Measurements from ENCODE around the gene TUBGCP6. TPM values are rescaled to one million over a fixed set of nuclear protein-coding genes. Genes with fewer than 3 reads are reported as not detected.

Gene TUBGCP6
- polyA plus RNA-seq, 12 donors = 18.2 to 36.0 (median 28.9) TPM; not detected in 1

DNA sequence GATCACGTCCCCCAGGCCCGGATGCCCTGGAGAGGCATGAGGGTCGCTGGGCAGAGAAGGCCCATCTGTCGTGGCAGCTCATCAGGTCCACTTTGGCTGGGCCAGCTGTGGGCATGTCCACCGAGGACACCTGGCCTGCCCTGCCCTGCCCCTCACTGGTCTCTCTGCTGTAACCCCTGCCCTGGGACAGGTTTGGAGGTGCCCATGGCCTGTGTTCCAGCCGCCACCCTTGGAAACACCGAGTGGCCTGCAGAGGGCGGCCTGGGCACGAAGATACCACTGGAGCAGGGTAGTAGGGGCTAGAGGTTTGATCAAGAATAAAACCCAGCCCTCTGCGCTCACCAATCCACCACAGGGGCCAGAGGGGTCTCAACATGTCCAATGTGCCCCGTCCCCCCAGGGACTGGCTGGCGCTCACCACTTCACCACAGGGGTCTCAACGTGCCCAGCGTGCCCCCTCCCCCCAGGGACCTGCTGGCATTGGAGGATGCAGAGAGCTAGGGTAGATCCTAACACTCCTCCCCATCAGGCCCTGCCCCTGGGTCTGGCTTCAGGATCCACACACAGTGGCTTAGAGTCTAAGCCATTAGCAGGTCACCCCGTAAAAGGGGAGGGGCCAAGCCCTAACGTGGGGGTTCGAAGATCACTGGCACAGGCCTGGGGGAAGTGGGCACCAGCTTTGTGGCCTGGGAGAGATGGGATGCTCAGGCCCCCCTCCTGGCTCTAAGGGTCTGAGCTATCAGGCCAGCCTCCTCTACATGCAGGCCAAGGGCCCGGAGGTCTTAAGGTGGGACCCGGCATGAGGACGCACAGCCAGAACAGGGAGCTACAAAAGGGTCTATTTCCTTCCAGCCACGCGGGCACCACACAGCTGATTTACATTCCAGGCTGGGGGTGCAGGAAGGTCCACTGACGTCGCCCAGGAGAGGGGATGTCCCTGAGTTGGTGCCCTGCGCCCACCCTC, 7.5 kb upstream of the TUBGCP6 start:
- DNase-seq = no peak

DNA sequence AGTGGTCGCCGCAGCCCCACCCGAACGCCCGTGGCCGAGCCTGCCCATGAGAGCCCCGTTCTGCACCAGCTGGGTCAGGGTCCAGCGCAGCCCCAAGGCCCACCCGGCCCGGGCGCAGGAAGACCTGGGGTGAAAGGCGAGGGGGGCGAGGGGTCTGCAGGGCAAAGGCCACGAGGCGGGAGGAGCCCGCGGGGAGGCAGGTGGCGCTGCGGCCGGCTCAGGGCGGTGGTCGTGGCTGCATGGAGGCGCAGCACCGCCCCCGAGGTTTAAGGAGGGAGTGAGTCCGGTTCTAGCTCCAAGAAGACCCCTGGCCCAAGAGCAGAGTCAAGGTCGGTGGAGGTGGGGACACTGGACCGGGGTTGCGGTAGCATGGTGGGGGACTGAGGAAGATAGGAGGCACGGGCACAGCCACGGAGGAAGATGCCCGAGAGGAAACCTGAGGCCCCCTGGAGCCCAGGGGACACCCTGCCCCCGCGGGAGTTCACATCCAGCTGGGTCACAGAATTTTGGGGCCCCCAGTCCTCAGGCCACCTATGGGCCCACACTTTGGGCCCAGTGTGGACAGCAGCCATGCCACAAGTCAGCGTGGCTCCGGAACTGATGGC, 6.8 kb upstream of the TUBGCP6 start:
- DNase-seq = no peak

DNA sequence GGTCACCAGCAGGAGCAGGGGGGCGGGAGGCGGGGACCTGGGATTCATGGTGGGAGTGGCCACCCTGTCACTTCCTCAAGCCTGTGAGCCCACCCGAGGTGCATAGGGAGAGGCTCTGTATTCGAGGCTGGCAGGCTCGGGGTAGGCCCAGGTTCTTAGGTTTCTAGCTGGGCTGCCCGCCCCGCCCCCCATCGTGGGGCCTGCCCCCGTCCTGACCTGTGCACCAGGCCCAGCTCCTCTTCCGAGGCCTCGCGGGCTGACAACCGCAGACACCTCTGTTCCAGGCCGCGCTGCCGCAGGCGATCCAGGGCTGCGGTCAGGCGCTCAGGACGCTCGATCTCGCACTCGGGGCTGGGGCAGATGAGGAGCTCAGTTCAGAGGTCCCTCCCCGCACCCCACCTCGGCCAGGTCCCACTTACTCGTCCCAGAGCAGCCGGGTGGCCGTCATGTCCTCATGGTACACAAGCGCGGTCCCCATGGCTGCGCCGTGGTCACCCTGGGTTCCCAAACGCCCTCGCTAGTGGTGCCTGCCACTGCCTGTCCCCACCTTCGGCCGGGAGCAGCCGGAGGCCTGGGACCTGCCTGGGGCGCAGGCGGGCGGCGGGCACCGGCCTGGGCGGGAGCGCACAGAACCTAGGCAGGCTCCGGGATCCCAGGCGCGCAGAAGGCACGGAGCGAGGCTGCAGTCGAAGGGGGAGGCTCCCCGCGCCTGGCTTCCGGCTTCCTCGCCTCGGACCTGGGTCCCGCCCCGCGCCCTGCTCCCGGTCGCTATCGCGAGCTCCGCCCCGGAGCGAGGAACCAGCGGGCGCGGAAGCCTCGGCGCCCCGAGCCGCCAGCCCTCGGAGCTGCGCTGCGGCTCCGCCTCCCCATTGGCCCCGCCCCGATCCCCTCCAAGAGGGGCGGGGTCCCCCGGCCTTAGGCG, 6.0 kb upstream of the TUBGCP6 start, which contains the start of gene HDAC10:
TSS of gene HDAC10 (minus strand) at position 711 of the 922 bp plus-strand sequence. CDS start at position 478, 233 bp downstream.
- DNase-seq = peak; percentile 68

DNA sequence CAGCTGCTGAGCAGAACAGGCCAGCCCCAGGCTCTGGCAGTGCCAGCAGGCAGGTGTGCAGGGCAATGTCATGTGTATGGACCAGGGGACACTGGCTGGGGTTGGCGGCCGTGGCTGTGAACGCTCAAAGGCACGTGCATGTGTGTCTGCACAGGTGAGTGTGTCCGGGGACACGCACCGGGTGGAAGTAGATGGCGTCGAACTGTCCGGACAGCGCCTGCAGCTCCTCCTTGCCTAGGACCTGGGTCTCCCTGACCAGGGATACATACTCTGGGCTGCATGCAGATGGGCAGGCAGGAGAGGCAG, 5.4 kb upstream of the TUBGCP6 start:
- no peak for DNase-seq

DNA sequence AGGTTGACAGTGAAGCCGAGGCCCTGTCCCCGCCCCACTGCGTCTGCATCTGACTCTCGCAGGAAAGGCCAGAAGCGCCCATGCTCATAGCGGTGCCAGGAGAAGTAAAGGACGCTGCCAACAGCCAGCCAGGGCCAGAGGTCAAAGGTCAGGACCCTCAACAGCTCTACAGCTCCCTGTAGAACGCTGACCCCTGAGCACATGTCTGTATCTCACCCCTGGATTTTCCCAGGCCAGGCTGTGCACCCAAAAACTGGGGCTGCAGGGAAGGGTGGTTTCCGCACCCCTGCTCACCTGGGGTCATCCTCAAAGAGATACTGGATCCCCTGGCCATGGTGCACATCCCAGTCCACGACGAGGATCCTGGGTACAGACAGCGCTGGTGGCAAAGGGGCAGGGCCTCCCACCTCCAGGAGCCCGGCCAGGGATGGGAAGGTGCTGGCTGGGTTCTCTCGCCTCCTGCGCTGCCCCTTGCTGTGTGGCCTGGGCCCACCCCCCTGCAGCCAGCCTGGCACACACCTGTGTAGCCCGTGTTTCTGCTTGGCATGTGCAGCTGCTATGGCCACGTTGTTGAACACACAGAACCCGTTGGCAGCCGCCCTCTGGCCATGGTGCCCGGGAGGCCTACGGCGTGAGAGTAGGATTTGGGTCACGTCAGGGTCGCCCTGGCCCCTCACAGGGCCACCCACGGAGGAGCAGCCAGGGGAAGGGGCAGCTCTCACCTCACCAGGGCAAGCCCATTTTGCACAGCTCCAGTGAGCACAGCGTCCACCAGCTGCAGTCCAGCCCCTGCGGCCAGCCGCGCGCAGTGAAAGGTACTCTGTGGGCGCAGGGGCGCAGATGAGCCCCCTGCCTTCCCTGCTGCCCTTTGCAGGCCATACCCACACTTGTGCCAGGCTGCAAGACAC, 4.8 kb upstream of the TUBGCP6 start:
- no peak for DNase-seq

DNA sequence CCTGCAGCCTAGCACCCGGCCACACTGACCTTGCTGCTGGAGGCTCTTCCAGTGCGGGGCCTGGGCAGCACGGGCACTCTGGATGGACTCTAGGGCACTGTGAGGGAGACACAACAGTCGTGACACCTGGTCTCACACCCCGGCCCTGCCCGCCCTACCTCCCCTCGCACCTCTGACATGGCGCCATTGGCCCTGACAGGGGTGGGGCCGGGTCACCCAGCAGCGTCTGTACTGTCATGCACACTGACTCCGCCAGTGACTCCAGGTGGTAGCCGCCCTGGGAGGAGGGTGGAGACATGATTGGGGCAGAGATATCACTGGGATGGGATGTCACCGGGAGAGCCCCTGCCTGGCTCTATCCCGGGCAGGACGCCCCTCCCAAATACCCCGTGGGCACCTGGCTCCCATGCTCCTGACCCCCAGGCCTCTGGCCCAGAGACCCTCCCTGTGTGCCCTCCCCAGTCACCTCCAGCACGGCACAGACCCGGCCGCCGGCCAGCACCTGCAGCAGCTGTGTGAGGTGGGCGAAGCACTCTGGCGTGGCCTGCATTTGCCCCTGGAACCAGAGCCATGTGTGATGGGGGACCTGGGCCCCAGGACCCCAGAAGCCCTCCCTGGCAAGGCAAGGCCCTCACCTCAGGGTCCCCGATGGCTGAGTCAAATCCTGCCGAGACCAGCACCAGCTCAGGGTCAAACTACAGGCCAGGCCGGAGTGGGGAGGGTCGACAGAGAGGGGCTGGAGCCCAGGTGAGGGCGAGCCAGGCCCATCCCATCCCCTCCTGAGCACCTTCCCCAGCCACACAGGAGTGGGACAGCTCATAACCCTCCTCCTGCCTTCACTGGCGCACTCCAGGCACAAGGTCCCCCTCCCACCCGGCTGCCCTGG, 3.6 kb upstream of the TUBGCP6 start:
- no peak for DNase-seq

DNA sequence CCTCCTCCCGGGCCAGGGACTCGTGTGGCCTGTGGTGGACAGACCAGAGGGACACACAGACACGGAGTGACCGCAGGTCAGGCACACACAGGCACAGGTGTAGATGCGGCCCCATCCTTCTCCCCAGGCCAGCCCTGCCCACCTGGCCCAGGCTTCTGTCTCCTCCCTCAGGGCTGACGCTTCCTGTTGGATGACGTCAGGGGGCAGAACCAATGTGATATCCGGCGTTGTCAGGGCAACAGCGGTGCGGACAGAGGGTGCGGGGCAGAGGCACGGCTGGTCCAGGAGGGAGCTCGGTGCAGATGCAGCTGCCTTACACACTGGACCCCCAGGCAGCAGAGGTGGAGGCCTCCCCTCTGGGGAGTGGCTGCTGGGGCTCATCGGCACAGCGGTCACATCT, 2.9 kb upstream of the TUBGCP6 start:
- no peak for DNase-seq

DNA sequence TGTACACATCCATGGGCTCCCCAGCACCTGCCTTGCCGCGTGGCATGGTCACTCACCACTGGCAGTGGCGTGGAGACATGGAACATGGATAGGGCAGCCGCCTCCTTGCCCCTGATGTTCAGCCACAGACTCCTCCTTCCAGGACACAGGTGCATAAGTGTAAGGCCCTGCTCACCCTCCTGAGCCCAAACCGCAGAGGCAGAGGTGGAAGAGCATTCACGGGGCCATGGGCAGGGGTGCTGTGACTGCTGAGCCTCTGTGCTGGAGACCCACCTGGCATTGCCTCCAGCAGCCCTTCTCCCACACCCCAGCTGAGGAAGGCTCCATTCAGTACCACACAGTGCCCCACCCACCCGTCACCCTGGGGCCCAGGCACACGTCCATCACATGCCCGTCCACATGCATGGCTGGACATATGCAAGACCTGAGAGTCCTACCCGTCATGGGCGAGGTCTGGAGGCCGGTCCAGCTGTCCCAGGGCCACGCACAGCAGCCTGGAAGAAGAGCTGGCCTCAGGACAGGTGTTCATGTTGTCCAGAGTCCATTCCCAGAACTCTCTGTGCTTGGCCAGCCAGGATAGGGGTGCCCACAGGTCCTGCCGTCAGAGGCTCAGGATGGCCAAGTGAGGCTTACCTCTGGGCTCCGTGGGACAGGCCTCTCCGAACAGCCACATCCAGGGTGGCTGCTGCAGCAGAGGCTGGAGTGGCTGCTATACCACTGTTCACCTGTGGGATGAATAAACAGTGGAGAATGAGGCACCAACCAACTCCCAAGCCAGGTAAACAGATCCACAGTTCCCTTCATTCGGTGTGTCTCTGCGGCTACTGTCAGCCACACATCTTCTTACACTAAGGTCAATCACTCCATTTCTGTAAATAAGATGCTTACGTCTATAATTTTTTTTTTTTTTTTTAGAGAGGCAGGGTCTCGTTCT, 1.7 kb upstream of the TUBGCP6 start:
- DNase-seq = no peak

DNA sequence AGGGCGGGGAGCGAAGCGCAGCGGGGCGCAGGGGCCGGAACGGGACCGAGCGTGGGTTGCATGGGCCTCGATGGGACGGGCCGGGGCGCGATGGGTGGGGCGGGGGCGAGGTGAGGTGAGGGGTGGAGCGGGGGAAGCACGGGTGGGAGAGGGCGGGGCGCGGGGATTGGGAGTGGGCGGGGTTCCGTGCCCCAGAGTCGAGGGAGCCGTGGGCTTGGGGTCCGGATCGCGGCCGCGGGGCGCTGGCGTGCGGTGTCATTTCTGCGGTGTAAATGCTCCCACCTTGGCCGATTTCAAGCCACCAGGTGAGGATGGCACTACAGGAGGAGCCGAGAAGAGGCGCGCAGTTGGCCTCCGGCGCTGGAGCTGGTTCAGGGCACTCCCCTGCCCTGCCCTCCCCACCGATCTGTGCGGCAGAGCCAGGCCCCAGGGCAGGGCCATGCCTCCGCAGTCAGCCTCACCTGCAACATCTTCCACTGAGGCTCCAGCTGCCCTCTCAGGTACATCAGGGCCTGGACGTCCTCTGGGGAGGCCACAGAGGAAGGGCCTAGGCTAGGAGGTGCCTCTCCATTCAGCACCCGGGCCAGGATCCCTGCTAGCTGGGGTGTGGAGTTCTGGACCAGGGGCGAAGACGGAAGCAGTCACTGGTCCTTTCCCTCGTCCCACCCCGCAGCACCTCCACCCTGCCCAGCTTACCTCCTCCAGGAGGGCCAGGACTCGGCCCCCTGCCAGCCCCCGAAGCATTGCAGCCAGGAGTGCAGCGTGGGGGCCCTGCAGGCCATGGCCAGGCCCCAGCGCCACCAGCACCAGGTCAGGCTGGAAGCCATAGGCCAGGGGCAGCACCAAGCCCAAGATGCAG, 620 bp upstream of the TUBGCP6 start:
- no peak for DNase-seq

DNA sequence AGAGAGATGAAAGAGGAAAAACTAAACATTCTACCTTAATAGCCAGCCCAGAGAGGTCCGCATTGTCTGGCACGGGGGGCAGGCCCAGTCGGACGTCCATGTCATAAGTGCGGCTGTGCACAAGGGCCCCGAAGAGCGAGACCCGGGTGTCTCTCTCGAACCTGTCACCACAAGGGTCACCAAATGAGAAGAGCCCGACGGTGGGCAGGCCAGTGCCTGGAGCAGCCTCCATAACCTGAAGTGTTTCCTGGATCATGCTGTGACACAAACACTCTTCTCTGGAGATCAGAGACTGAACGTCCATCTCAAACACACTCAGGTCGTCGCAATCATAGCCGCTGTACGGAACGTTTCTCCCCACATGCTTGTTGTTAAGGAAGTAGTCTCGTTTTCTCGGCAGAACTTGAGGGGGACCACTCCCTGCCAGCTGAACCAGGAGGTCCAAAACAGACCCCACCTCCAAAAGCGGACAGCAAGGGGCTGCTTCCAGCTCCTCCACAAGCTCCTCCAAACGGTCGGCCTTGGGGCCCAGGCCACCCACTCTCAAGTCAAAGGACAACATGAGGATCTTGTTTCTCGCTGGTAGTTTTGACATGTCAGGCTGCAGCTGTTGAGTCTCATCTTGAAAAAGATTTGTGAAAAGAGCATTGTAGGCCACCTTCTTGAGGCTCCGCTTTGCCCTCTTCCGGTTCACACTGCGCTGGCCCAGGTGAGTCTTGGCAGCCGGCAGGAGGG, 971 bp downstream of the TUBGCP6 start:
- DNase-seq = no peak

DNA sequence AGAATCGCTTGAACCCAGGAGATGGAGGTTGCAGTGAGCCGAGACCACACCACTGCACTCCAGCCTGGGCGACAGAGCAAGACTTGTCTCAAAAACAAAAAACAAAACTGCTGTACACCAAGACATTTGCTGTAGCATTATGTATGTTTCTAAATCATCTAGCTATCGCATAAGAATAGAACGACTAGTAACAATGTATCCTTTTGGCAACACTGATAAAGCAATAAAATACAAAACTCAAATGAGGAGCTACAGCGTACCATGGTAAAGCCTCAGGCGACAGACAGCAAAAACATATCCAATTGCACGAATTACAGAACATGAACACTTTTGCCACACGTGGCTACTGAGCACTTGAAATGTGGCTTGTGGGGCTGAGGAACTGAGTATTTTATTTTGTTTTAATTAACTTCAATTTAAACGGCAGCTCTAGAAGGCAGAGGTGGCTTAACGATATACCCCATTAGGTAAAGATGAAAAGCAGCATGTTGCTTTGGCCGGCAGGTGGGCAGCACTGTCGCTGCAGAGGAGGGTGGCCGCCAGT, 2.3 kb downstream of the TUBGCP6 start:
- DNase-seq = no peak

DNA sequence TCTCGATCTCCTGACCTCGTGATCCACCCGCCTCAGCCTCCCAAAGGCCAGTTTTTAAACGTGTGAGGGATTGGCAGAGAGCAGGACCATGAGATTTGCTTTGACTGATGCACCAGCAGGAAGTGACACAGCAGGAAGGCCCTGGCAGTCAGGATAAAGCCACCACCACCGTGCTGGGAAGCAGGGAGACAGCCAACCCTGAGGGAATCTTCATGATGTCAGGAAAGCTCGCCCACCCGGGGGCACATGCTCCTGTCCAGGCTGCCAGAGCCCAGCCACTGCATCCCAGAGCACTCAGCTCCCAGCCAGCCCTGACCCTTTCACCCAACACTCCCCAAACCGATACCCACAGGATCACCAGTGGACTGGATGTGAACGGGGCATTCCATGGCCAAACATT, 6.1 kb downstream of the TUBGCP6 start:
- no peak for DNase-seq

DNA sequence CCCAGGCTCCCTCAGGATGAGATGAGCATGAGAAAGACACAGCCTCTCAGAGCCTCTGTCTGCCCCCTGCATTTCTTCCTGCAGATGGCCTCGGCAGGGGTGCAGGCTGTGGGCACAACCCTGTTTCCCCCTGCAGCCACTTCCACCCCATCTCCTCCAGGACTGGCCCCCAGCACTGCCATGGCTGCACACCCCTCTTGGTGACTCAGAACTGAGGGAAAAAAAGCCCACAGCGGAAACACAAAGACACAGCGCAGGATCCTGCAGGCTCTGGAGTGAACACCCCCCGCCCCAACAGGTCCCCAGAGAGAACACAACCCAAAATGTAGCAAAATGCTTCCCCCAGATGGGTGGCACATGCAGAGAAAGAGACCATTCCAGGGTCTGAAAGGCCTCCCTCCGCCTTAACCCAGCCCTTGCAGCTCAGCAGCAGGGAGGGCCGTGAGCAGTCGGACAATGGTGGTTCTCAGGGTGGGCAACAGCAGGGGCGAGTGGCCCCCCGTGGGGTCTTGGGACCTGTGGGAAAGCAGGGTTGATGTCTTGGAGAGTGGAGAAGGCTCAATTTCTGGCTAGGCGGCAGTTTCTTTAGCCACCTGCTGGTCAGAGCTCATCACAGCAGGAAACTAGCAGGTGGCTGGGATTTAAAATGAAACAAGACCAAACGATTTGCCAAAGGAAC, 8.0 kb downstream of the TUBGCP6 start:
- DNase-seq = no peak

DNA sequence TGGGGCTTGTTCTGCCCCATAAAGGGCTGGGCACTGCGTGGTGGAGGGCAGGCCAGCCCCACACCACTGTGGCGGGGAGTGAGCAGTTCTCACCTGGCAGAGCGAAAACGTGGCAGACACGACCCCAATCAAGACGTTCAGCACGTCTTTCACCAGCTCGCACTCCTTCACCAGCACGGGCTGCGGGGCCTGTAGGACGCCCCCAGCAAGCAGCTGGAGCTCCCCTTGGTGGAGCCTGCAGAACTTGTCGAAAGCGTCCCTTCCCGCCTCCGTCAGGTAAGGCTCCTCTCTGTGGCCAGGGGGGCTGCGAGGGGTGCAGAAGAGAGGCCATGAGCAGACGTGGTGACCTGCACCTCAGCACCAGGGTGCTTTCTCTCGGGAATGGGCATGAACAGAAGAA, 11.6 kb downstream of the TUBGCP6 start:
- DNase-seq = no peak

DNA sequence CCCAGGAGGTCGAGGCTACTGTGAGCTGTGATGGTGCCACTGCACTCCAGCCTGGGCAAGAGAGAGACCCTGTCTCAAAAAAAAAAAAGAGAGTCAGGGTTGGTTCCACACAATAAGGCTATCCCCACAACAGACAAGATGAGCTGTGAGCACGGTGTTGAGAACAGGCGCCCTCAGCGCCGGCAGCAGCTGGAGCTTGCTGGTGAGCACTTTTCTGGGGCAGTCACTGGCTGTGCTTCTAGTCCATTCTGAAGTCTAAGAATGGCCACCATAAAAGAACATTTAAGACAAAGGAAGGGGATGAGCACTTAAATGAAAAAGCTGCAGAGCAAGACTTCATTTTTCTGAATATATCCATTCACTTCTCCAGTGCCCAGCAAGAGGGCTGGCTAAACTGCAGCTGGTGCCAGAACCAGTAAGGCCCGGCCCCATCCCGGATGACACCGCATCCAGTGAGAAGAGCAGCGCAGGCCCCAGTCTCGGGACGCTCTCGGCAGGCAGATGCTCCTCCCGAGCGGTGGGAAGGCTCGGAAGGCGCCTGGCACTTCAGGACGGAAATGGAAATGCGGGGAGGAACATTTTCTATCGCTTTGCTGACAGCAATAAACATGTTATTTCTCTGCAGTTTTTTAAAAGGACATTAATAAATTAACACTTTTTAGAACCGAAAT, 12.2 kb downstream of the TUBGCP6 start:
- DNase-seq = no peak

DNA sequence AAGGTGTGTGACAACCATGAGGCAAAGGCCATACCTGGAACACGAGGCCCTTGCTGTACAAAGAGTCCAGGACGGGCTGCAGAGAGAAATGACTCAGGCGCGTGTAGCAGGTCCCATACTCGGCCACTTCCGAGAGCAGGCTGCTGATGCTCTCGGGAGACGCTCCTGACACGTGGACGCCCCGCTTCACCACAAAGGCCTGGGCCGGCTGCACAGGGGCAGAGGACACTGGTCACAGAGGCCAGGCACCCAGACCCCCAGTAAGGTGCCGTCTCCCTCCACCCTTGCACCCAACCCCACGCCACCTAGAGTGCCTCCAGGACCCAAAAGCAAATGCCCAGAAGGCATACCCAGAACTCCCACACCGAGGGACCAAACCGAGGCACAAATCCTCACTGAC, 15.5 kb downstream of the TUBGCP6 start:
- no peak for DNase-seq

Measured in muscle of arm (tissue), 12 donors.